GM23338 (cell line): ENCODE measurements around the gene PRSS48.

Experiments
- CTCF ChIP-seq, 2 experiments: fragments of 200-600 bp in 1 of 2; sonication (generic) in 1 of 2; conservative IDR thresholded peaks; 2 replicates each; pipeline versions ENCODE4 v1.5.1 to v1.6.1; 2016 to 2017; ENCODE audit warnings: antibody characterized with exemption in 2 of 2, low read depth in 2 of 2, mild to moderate bottlenecking in 2 of 2, moderate library complexity in 1 of 2
- ETS1 ChIP-seq: IDR thresholded peaks from 2 replicates; pipeline ENCODE4 v1.6.1; 2016; ENCODE audit warnings: antibody characterized with exemption
- EZH2 ChIP-seq: fragments of 200-600 bp; sonication (generic); IDR thresholded peaks from one replicate; pipeline ENCODE4 v1.8.0; 2017; ENCODE audit warnings: antibody characterized with exemption, mild to moderate bottlenecking, low read depth; ENCODE audit not compliant: unreplicated experiment
- EZH2phosphoT487 ChIP-seq: fragments of 200-600 bp; sonication (generic); IDR thresholded peaks from one replicate; pipeline ENCODE4 v1.8.1; 2018; ENCODE audit warnings: antibody characterized with exemption; ENCODE audit not compliant: unreplicated experiment
- JUNB ChIP-seq: IDR thresholded peaks from one replicate; pipeline ENCODE4 v1.6.1; 2016; ENCODE audit warnings: antibody characterized with exemption; ENCODE audit not compliant: unreplicated experiment
- POLR2AphosphoS5 ChIP-seq: IDR thresholded peaks from 2 replicates; pipeline ENCODE4 v1.6.1; 2016; ENCODE audit warnings: antibody characterized with exemption, low read depth
- REST ChIP-seq: IDR thresholded peaks from one replicate; pipeline ENCODE4 v1.6.1; 2018; ENCODE audit warnings: antibody characterized with exemption; ENCODE audit not compliant: unreplicated experiment
- ZNF114 ChIP-seq: fragments of 250-450 bp; sonication (Bioruptor Pico); IDR thresholded peaks from 2 replicates; pipeline ENCODE4 v1.5.0; 2020; ENCODE audit warnings: mild to moderate bottlenecking, moderate library complexity
- ZNF331 ChIP-seq: fragments of 250-450 bp; sonication (Bioruptor Pico); IDR thresholded peaks from 2 replicates; pipeline ENCODE4 v1.5.0; 2020; ENCODE audit warnings: low read depth, mild to moderate bottlenecking, moderate library complexity

GRCh38 chr4:151267104-151267503, 9.9 kb upstream of the PRSS48 start:
- TF ChIP-seq CTCF (conservative IDR thresholded peaks at IDR 0.05; ENCODE audit: low read depth in 2 of 2) (no peak), EZH2 (no peak), JUNB (no peak), ETS1 (no peak), ZNF114 (CRISPR knock-in tag) (no peak), POLR2AphosphoS5 (no peak), EZH2phosphoT487 (no peak), ZNF331 (CRISPR knock-in tag) (no peak), REST (no peak)
